Astrocyte of the cerebellum (primary cell): ENCODE measurements around the gene LDAH.
A peak's percentile ranks its signal among the peaks of the same experiment; 100 is the strongest.

Source experiments
- DNase-seq: peaks from one replicate; pipeline ENCODE4 v3.0.0-alpha.2; 2011; ENCODE audit warnings: low read depth
- H3K4me3 ChIP-seq: 2 replicates; pipeline ENCODE4 v1.5.1; 2011; ENCODE audit warnings: mild to moderate bottlenecking, low read depth, low read length, moderate library complexity
- in situ Hi-C: cut with HindIII; loops from 2 replicates; pipeline ENCODE4 v1.10.0; 2017; ENCODE audit warnings: low sequenced_read_pairs
- TF ChIP-seq, protein P1 (sequence below): IDR thresholded peaks from 2 replicates; pipeline ENCODE4 v1.5.1; 2012; ENCODE audit warnings: low read length, low read depth, moderate library complexity, mild to moderate bottlenecking; ENCODE audit errors: missing control alignments

LDAH gene

DNA sequence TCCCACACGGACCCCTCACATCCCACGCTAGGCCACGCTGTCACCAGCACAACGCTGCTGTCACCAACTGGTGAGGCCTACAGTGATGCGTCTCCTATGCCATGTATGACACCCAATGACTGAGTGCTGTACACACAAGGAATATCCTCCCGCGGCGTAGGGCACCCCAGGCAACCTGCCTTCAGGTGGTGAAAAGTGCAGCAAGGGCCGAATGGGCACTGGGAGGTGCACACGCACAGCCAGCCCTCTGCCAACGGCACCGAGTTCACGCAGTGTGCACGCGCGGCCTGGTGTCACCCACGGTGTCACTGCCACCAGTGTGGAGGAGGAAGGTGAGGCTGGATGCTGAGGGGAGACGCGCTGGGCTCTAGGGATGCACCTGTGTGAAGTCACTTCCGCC, 176.5 kb downstream of the LDAH start:
- TF ChIP-seq, protein P1, sequence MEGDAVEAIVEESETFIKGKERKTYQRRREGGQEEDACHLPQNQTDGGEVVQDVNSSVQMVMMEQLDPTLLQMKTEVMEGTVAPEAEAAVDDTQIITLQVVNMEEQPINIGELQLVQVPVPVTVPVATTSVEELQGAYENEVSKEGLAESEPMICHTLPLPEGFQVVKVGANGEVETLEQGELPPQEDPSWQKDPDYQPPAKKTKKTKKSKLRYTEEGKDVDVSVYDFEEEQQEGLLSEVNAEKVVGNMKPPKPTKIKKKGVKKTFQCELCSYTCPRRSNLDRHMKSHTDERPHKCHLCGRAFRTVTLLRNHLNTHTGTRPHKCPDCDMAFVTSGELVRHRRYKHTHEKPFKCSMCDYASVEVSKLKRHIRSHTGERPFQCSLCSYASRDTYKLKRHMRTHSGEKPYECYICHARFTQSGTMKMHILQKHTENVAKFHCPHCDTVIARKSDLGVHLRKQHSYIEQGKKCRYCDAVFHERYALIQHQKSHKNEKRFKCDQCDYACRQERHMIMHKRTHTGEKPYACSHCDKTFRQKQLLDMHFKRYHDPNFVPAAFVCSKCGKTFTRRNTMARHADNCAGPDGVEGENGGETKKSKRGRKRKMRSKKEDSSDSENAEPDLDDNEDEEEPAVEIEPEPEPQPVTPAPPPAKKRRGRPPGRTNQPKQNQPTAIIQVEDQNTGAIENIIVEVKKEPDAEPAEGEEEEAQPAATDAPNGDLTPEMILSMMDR, result no peak
- DNase-seq, result no peak
- H3K4me3 ChIP-seq, result no peak overlapping the region
- in situ Hi-C loops, result loop anchor here (5.0 kb wide), 1 partner anchor 204 kb away; no protein-coding TSS in a partner anchor

DNA sequence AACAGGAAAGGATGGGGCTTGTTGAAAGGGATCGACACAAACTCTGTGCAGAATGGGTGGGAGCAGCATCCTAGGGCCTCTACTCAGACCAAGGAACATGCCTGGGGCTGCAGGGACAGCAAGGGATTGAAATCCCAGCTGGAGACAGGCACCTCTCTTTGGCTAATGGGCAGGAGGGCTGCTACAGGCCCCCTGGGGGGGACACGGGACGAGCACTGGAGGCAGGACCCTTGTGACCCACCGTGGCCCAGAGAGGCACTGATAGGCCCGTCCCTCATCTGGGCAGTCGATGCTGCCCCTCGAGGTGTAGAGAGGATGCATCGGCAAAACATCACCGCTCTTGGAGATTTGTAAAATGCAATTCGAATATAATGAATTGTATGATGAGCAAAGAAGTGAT, 177.1 kb downstream of the LDAH start:
- TF ChIP-seq, protein P1, result no peak
- no peak for DNase-seq
- no peak overlapping the region for H3K4me3 ChIP-seq
- in situ Hi-C loops, result loop anchor here (5.0 kb wide), 1 partner anchor 203 kb away; no protein-coding TSS in a partner anchor

DNA sequence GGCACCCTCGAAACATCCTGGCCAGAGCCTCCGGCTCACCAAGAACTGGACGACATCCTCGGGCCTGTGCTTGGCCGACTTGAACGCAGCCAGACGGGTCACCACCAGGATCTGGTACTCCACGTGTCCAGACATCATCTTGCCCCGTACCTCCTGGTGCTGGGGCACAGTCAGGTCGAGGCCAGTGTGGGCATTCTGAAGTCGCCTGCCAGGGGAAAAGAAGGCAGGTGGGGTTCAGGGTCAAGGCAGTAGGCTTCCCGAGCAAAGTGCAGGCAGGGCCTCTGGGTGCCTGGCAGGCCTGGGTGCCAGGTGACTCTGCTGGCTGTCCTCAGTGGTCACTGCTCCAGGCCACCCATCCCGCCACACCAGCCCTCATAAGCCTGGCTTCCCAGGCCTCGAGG, 177.6 kb downstream of the LDAH start:
- TF ChIP-seq, protein P1, result no peak
- DNase-seq, result no peak
- in situ Hi-C loops, result loop anchor here (5.0 kb wide), 1 partner anchor 203 kb away; no protein-coding TSS in a partner anchor
- no peak overlapping the region for H3K4me3 ChIP-seq

DNA sequence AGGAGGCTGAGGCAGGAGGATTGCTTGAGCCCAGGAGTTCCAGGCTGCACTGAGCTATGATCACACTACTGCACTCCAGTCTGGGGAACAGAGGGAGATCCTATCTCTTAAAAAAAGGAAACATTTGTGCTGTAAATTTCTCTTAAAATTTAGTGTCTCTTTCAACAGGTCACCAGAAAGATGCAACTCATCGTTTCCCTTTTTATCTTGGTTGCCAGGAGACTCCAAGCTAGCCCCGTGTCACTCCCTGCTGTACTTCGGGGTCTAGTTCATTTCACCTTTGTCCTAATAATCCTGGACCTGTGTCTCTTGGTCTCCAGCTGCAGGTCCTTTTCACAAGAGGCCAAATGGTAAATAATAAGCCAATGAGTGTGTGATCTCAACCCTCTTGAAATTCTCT, 179.1 kb downstream of the LDAH start:
- DNase-seq, result no peak
- TF ChIP-seq, protein P1, result no peak
- no peak overlapping the region for H3K4me3 ChIP-seq
- in situ Hi-C loops, result no loop called here

DNA sequence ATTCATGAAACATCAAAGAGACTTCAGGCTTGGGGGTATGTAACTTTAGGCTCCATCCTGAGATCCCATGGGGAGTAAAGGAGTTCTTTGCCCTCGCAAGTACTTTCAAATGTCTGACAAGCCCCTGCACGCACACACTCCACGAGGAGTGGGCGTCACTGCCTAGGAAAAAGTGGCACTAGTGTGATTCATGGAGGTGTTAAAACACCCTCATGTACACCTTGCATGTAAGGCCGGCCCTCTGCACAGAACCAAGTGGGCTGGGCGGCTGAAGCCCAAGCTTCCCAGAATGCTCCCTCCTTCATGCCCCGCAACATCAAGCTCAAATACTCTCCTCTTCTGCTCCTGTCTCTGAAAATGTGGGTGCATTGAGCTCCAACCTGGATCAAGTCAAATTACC, 179.8 kb downstream of the LDAH start:
- TF ChIP-seq, protein P1, result no peak
- in situ Hi-C loops, result no loop called here
- no peak for DNase-seq
- H3K4me3 ChIP-seq, result no peak overlapping the region

DNA sequence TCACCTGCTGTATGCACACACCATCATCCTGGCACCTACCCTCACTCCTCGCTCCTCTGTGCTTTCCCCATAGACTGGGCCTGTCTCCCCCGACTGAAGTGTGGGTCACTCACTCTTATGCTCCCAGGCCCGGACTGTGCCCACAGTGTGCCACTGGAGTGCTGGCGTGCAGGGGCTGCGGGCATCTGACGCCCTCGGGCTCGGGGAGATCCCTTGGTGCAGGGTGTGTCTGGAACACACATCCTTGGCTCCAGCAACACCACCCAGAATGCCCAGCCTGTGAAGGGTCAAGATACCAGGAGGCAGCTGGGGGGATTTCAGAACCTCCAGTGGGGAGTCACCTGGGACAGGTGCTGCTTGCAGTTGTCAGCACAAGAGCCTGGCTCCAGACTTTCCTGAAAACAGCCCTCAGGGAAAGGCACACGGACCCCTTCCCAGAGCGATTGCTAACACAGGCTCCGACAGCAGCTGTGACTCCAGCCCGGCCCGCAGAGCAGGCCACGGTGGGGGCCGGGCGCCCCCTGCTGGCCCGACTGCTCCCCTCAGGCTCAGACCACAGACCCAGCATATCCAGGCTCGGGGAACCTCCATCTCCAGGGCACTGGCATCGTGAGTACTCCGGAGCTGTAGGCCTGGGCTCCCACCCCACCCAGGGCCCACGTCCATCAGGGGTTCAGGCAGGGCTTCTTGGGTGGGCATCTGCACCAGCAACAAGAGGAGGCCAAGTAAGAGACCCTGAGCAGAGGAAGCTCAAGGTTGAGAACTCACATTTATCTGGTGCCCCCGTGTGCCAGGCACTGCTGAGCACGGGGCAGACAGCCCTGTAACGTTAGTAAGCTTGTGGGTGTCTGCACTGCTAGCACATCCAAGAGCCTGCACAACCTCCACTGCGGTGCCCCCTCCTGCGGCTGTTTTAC, 180.6 kb downstream of the LDAH start:
- TF ChIP-seq, protein P1, result peak; percentile 99
- in situ Hi-C loops, result no loop called here
- no peak overlapping the region for H3K4me3 ChIP-seq
- peak; percentile 37 for DNase-seq
